ENCODE results near the gene UBASH3B.

Gene UBASH3B

DNA sequence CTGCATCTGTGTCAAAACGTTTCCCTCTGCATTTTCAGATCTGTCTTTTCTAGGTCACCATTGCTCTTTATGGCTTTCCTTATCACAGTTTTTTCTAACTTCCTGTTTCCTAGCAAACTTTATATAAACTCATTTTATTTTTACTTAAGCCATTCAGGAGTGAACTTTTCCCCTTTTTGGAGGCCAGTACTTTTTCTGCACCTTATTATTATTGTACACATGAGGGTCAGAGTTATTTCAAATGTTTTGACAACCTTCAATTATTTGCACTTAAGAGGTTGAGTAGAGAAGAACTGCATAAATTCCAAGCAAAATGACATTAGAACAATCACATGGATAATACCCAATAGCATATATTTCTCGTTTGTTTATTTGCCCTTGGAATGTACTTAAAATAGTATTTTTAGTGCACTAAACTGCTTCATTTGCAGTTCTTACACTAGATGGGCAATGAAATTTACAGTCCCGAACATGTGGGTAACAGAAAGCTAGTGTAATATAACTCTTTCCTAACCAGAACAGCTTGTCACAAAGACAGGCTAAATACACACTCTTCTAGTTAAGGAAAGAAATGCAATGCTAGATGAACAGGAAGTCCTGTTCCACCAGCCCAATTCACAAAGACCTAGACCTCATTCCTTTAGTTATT, 79.5 kb downstream of the UBASH3B start:
- DNase-seq = no peak

DNA sequence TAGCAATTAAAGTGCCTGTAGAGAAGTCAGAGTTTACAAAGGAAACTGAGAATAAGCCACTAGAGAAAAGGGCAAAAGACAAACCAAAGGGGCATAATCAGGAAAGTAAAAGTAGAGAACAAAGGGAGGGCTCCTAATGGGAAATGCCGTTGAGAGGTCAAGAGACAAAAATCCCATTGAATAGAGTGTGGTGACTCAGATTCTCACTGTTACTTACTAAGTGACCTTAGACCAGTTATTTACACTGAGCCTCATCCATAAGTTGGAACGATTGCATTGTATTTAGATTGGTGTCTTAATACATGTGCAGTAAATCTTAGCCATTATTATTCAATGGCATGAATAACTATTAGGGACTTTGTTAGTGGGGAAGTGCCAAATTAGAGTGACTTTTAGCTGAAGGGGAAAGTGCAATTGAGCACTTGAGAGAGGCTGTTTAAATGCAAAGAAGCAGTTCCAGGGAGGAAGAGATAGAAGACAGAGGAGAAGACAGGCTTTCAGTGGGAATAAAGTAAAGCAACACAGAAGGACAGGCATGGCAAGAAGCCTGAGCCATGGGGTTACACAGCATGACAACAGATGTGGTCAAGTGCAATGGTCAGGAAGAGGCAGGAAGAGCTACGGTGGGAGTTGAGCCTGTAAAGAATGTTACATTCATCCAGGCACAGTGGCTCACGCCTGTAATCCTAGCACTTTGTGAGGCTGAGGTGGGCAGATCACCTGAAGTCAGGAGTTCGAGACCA, 82.6 kb downstream of the UBASH3B start:
- no peak for DNase-seq

DNA sequence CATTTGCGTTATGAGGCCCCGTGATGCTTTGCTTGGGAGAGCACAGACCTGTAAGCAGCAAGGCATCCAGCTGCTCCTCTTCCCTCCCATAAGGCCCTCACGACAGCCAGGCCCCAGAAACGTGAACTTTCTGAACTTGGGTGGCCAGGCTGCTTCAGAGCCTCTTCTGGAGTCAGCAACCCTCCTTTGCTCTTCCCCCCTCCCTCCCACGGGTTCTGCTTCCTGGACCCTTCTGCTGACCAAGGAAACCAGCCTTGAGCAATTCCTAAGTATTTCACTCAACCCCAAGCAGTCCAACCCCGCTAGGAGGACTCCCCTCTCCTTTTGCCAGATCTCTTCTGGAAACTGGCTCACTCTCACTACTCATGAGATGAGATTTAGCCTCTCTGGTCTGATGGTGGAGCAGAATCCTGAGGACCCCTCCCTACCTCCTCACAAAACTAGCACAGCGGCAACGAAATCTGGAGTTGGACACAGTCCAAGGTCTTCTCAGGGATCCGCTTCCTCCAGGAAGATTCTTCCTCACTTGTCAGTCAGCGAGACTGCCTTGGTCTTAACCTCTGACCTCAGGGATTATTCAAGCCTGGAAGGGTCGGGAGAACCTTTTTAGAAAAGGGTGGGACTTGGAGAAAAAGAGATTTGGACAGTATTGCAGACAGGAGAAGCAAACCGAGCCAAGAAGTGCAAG, 86.2 kb downstream of the UBASH3B start:
- no peak for DNase-seq

DNA sequence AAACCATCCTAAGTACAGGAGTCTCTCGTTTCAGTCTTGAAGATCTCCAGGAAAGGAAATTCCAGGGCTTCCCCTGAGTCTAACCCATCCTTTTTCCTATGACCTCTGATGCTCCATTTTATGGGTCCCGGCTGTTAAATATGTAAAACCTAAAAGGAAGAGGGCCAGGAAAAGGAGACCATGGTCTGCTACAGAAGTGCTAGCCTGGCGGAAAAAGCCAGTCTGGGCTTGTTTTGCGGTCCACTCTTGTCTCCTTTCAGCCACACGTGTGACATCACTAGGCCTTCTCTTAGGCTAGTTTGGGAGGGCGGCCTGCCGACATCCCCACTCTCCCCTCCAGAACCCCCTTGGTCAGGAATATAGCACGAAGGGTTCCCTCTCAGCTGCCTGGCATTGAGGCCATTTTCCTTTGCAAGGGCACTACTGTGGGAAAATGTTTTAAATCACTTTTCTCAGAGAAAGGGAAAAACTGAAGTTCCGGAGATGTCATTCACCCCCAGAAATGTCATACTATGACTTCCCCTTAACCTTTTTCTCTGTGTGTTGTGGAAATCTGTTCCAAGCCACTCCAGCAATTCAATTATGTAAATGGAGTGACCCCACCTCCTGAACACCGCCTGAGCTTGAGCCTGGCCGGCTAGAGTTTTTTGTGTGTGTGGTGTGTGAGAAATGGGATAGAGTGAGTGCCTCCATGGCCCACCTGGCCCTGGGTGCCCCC, 86.9 kb downstream of the UBASH3B start:
- DNase-seq = no peak

DNA sequence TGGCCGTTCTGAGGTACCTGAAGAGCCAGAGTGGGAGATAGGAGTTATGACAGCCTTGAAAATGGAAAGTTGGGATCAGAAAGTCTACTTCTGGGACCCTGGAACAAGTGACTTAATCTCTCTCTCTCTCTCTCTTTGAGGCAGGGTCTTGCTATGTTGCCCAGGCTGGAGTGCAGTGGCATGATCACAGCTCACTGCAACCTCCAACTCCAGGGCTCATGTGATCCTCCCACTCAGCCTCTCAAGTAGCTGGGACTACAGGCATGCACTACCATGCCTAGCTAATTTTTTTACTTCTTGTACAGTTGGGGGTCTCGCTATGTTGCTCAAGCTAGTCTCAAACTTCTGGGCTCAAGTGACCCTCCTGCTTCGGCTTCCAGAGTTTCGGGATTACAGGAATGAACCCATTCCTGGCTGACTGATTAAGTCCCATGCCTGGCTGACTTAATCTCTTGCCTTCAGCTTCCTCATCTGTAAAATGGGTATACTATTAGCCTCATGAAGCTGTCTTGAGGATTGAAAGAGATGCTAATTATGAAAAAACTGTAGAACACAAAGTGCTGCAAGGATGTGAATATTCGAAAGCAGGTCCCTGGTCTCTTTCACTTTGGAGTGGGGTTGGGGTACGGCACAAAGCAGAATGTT, 87.7 kb downstream of the UBASH3B start:
- no peak for DNase-seq

DNA sequence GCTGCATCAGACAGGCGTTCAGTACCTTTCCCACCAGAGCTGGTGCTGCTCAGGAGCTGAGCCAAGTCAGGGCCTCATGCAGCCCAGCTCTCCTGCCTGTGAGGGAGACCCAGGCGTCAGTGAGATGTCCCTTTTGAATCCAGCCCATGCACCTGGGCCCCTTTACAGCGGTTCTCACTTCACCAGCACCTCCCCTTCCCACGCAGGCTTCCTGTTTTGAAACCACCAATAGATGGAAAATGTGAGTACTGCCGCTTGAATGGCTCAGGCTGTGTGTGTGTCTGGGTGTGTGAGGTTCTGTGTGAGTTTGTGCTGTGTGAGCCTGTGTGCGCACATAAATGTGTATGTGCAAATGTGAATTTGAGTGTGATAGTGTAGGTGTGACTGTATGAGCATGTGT, 88.4 kb downstream of the UBASH3B start:
- peak; percentile 68 to 71 for DNase-seq

DNA sequence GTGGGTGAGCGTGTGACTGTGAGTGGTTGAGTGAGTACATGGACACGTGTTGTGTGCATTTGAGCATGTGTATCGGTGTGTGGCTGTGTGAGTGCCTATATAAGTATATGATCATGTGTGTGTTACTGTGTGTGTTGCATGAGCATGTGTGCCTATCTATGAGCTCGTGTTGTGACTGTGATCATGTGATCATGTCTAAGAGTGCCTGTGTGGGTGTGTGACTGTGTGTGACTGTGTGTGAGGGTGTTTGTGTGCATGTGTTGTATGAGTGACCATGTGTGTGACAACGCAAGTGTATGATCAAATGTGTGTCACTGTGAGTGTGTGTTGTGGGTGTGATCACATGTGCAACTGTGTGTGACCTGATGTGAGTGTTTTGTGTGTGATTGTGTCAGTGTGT, 88.8 kb downstream of the UBASH3B start:
- DNase-seq = no peak

DNA sequence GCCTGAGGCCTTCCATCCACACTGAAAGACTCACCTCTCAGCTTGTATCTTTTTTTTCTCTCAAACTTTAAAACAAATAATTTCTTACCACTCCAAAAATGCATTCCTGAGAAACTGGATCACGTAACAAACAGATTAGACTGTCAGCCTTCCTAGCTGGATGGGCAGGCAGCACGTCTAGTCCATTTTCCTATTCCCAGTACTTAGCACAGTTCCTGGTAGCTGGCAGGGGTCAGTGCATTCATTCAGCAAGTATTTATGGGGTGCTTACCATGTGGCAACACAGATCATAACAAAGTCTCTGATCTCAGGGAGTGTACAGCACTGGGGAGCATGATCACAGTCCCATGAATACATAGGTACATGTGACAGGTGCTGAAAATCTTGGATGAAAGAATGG, 89.6 kb downstream of the UBASH3B start:
- no peak for DNase-seq

DNA sequence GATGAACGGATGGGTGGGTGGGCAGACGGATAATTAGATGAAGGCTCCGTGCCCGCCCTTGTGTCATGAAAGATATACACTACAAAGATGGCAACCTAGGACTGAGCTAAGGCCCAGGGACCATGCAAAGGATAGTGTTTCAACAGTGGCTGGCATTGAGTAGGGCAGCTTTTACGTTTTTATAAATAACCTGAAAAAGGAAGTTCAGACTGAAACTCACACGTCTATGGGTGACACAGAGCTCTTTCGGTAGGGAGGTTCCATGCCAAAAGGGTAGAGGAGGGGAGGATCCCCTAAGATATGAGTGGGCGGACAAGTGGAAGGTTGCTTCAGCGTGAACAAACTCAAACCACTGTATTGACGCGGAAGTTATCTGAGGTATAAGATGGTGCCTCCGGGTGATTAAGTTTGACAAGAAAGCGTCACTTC, 90.5 kb downstream of the UBASH3B start:
- DNase-seq = peak; percentile 47 to 51

DNA sequence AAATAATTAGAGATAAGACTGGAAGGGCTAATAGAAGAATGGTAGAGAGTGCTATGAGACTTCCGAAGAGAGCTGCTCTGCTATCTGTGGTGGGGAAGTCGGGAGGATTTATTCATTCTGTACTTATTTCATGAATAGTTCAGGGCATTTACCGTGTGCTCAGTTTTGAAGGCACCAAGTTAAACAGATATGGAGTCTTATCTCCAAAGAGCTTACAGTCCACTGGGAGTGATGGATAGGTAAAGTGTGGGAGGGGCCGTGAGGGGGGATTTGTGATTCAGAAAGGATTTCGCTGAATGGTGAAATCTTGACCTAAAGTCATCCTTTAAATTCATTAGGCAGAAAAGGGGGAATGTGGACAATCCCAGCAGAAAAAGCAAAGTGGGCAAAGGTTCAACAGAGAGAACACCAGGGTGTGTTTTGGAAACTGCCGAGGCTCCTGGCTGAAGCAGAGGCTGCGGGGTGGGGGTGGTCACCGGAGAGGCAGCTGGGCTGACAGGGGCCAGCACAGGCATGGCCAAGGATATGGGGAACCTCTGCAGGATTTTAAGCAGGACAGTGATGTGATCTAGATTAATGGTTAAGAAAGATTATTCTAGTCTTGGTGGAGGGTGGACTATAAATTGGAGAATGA, 91.2 kb downstream of the UBASH3B start:
- DNase-seq = no peak

DNA sequence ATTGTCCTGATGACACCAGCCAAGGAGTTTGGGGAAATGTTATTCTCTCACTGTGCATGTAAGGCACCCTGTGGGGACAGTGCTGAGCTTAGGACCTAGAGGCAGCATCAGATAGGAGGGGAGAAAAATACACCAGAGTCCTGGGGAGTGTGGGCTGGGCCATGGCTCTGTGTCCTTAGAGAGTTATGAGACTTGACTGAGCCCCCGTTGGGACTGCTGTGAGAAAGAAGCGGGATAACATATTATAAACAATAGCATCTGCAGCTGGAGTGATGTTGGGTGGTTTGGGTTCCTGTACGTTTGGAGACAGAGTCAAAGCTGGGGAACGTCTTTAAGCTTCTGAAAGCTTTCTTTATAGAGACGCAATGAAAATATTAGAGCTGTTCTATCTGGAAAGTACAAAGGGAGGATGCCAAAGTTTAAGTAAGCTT, 91.8 kb downstream of the UBASH3B start:
- no peak for DNase-seq

DNA sequence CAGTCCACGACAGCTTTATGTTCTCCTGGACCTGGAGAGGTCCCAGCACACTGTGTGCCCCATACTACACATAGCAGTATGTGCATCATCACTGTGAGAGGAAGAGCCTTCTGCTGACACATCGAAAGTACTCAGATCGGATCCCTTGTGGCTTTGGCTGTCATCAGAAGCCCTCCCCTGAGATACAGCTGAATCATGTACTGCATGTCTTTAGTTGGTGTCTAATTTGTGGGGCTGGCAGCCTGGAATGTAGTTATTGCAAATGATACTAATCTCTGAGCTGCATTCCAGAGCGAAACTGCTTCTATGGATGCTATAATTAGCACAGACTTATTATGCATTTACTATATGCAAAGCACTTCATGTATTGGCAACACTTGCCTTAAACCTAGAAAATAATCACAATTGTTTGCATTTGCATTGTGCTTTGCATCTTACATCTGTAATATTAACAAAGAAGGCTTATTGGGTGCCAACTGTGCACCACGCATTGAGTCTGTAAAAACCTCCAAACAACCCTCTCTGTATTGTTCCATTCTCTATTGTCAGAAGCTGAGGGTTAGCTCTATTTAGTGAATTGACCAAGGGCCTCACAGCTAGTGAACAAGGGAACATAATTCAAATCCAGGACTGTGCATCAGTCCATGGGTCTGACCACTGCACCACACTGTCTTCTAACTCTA, 93.6 kb downstream of the UBASH3B start:
- DNase-seq = peak; percentile 35 to 43

DNA sequence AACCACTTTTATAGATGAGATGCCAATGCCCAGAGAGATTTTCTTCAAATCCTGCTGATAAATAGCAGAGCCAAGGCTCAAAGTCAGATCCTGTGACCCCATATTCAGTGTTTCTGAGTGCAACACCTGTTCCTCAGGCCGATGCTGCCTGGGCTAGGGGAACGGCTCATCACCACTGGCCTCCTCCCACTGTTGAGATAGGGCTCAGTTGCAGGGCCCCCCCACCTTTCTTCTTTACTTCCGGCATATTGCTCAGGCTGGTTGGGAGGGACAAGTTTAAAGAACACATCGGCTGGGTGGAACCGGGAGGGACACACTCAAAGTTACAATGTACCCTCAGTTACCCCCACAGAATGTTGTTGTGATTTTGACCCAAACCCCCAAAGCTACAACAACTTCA, 94.5 kb downstream of the UBASH3B start:
- DNase-seq = no peak

DNA sequence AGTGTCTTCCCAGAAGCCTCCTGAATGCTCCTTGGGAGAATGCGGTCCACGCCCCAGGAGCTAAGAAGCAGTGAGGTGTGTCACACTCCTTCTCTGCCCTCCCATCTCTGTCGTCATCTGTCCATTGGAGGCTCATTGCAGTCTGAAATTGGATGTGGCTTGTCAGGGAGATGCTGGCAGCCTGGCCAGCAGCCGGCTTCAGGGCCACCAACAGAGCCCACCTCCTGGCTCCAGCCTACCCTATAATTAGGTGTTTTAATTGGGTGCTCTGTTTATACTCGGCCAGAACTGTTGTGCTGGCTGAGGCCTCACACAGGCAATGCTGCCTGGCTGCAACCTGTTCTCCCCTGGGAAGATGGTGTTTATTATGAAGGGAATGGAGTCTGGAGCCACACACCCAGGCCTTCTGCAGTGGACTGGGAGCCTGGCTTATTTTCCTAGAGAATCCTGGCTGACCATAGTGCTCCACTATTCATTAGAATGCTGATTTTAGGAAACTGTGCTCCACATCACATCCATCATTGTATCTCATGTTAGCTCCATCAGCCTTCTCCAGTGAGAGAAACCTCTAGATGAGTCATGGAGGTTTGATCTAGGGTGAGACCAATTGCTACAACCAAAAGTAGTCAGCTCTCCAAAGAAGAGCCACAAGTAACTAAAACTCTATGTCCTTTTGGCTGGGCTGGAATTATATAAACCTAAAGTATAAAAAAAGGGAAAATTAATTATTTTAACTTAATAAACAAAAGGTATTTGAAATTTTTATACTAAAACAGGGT, 96.0 kb downstream of the UBASH3B start:
- DNase-seq = no peak

DNA sequence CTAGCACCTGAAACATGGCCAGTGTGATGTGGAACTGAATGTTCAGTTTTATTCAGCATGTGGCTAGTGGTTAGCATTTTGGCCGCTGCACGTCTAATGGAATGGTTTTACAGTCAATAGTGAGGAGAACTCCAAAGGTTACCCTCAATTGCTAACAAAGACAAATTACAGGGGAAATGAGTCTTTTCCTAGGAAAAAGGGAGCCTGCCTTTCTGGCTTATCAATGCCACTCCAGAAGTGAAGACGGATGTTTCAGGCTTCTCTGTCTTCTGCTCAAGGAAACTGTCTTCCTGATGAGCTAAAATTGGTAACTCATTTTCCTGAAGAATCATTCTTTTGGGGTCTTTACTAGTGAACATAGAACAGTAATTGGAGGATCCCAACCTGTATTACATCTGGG, 98.5 kb downstream of the UBASH3B start:
- DNase-seq = no peak

DNA sequence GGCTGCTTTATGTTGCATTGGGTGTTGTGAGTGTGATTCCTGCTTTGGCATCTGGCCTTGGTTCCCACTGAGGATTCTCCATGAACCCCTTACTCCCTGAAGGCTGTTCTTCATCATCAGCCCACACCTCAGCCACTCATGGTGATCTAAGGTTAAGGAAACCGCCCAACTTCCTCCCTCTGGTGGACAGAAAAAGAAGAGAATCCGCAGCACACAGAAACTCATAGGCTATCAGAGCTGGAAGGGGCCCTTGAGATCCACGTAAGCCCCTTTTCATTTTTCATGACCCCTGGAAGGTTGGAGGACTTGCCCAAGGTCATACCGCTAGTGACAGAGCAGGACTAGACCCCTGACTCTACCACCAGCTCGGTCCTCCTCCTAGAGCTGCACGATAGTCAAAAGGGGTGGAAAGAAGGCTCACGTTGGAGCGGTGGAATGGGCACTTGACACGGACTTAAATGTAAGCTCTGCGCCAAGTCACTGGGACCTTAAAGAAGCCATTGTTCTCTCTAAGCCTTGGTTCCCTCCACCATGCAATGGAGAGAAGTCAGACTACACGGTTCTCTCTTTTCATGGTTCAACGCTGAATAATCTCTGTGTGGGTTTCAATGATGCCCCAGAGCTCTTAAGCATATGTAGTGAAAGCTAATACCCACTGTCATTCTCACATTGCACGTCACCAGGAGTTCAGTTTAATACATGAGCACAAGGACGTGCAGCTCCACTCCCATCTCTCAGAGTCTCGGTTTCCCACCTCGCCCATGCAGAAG, 99.2 kb downstream of the UBASH3B start:
- DNase-seq = peak in 1 of 2 donors; percentile 25

DNA sequence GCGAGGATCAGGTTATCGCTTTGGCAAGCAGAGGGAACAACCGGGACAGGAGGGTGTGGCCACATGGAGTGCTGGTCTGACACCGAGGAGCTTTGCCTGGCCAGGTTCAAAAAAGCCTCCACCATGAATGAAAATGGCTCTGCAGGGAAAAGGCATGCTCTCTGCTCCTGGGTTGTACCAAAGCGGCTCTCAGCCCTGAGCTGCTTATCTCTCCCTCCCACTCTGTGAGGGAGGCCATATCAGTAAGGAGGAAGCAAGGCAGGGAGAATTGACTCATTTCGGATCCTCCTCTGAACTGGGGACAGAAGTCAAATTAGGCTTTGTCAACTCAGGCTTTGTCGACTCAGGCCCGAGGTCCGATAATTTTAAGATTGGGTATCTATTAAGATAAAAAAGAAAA, 99.9 kb downstream of the UBASH3B start:
- no peak for DNase-seq

DNA sequence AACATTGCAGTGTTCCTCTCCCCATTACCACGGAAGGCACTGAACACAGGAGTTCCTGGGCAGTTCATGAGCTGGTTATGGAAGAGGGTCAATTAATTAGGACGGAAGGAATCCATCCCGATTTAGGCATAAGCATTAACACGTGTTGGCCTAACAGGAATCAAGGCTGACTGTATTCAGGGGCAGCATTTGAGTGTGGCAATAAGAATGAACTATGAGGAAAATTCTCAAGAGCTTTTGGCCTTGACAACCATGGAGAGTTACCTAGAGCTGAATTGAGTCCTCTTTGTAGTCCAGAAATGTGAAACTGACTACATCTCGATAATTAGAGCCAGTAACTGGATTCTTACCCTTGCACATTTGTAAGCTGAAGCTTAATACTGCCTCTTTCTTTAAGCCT, 100.4 kb downstream of the UBASH3B start:
- DNase-seq = no peak

DNA sequence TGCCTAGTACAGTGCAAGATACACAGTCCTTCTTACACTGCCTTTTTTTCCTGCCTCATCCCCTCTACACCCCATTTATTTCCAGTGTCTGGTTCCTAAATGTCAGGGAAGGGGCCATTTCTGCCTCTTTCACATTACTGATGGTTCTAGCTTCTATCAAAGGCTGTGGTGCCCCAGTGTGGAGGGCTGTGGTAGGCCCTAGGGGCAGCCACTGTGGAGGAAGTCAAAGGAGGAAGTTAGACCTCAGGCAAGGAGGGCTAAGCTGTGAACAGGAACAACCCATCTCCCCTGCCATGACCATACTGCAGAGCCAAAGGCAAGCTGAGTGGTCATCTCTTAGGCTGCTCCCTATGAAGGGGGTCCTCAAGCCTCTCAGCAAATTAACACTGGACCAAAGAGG, 100.9 kb downstream of the UBASH3B start:
- DNase-seq = no peak

DNA sequence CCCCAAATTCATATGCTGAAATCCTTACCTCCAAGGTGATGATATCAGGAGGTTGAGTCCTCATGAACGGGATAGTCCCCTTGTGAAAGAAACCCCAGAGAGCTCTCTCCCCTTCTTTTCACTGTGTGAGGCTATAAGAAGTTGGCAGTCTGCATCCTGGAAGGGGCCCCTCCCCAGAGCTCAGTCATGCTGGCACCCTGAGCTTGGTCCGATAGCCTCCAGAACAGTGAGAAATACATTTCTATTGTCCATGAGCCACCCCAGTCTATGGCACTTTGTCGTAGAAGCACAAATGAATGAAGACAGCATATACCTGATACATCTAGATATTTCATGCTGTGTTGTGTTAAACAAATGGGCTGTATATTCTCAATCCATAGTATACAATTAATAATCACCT, 101.7 kb downstream of the UBASH3B start:
- DNase-seq = no peak
